HTR-8/SVneo (cell line): ENCODE data around the gene AFDN.
A peak's percentile ranks its signal among the peaks of the same experiment; 100 is the strongest.

ENCODE experiments used
- DNase-seq: peaks from one replicate; pipeline ENCODE4 v3.0.0; 2011; ENCODE audit warnings: low spot score, mixed read lengths; ENCODE audit not compliant: insufficient read length
- FAIRE-seq: peaks from 2 replicates; lab custom pipeline; 2011; peaks lifted over from hg19 to GRCh38; lab: Jason Lieb, UNC

The AFDN gene

GRCh38 chr6:168007592-168008338, 181.1 kb downstream of the AFDN start:
- DNase-seq (peak; percentile 74), FAIRE-seq (peak; percentile 63)

- DNase-seq = no peak
- no peak for FAIRE-seq
Observed at GRCh38 chr6:168009331-168009730, 182.6 kb downstream of the AFDN start.

- DNase-seq (no peak), FAIRE-seq (no peak)
Observed at GRCh38 chr6:168011291-168011690, 184.6 kb downstream of the AFDN start.

GRCh38 chr6:168012431-168013249, 185.9 kb downstream of the AFDN start:
- no peak for DNase-seq
- no peak for FAIRE-seq

GRCh38 chr6:168013250-168013915, 186.7 kb downstream of the AFDN start:
- FAIRE-seq (no peak), DNase-seq (no peak)

GRCh38 chr6:168014428-168014827, 187.7 kb downstream of the AFDN start:
- no peak for DNase-seq
- no peak for FAIRE-seq

- no peak for FAIRE-seq
- DNase-seq = no peak
Observed at GRCh38 chr6:168015009-168015408, 188.3 kb downstream of the AFDN start.

- FAIRE-seq (no peak), DNase-seq (no peak)
Observed at GRCh38 chr6:168015482-168016175, 188.9 kb downstream of the AFDN start.

GRCh38 chr6:168016176-168016620, 189.5 kb downstream of the AFDN start:
- DNase-seq (no peak), FAIRE-seq (no peak)

- FAIRE-seq (no peak), DNase-seq (no peak)
Observed at GRCh38 chr6:168016721-168017525, 190.2 kb downstream of the AFDN start.

- FAIRE-seq (no peak), DNase-seq (no peak)
Observed at GRCh38 chr6:168017629-168018028, 190.9 kb downstream of the AFDN start.

- FAIRE-seq (no peak), DNase-seq (no peak)
Observed at GRCh38 chr6:168018664-168019063, 192.0 kb downstream of the AFDN start.

GRCh38 chr6:168020242-168020641, 193.5 kb downstream of the AFDN start:
- FAIRE-seq (no peak), DNase-seq (no peak)

GRCh38 chr6:168021581-168021980, 194.9 kb downstream of the AFDN start:
- DNase-seq (no peak), FAIRE-seq (no peak)
